ENCODE data around the gene PCDHA13.
"Not testable (repeated sequence)": the region's sequence is repeated elsewhere in the genome, so short reads cannot be mapped to it uniquely, and the experiment has no call there.

The PCDHA13 gene

DNA sequence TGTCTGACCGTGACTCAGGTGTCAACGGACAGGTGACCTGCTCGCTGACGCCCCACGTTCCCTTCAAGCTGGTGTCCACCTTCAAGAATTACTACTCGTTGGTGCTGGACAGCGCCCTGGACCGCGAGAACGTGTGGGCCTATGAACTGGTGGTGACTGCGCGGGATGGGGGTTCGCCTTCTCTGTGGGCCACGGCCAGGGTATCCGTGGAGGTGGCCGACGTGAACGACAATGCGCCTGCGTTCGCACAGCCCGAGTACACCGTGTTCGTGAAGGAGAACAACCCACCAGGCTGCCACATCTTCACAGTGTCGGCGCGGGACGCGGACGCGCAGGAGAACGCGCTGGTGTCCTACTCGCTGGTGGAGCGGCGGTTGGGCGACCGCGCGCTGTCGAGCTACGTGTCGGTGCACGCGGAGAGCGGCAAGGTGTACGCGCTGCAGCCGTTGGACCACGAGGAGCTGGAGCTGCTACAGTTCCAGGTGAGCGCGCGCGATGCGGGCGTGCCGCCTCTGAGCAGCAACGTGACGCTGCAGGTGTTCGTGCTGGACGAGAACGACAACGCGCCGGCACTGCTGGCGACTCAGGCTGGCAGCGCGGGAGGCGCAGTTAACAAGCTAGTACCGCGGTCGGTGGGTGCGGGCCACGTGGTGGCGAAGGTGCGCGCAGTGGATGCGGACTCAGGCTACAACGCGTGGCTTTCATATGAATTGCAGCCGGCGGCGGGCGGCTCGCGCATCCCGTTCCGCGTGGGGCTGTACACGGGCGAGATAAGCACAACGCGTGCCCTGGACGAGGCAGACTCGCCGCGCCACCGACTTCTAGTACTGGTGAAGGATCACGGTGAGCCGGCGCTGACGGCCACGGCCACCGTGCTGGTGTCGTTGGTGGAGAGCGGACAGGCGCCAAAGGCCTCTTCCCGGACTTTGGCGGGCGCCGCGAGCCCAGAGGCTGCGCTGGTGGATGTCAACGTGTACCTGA lies 11.4 kb upstream of the PCDHA13 start:
- no peak for DNase-seq

DNA sequence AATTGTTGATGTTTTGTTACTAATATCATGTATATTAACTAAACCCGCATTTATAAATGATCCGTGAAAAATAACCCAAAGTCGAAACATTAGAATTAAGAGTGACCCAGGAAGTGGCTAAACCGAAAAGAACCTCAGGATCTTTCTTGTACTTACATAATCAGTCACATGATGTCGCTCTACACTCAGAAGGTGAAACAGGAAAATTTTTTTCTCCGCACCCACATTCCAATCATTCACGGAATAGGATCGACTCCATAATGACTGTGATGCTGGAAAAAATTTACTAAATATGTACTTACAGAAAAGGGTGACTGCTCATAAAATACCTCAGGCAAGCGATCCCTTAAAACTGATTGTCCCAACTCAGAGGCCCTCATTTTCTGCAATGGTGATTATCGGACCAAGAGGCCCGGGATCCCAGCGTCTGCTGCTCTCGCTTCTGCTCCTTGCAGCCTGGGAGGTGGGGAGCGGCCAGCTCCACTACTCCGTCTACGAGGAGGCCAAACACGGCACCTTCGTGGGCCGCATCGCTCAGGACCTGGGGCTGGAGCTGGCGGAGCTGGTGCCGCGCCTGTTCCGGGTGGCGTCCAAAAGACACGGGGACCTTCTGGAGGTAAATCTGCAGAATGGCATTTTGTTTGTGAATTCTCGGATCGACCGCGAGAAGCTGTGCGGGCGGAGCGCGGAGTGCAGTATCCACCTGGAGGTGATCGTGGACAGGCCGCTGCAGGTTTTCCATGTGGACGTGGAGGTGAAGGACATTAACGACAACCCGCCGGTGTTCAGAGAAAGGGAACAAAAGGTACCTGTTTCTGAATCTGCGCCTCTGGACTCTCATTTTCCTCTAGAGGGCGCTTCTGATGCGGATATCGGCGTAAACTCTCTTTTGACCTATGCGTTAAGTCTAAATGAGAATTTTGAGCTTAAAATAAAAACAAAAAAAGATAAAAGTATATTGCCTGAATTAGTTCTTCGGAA lies 6.5 kb upstream of the PCDHA13 start, which contains the start of gene PCDHA12:
PCDHA12 (plus strand) TSS at position 224 of the 981 bp plus-strand sequence; CDS start at position 389, 165 bp downstream.
- DNase-seq = no peak

DNA sequence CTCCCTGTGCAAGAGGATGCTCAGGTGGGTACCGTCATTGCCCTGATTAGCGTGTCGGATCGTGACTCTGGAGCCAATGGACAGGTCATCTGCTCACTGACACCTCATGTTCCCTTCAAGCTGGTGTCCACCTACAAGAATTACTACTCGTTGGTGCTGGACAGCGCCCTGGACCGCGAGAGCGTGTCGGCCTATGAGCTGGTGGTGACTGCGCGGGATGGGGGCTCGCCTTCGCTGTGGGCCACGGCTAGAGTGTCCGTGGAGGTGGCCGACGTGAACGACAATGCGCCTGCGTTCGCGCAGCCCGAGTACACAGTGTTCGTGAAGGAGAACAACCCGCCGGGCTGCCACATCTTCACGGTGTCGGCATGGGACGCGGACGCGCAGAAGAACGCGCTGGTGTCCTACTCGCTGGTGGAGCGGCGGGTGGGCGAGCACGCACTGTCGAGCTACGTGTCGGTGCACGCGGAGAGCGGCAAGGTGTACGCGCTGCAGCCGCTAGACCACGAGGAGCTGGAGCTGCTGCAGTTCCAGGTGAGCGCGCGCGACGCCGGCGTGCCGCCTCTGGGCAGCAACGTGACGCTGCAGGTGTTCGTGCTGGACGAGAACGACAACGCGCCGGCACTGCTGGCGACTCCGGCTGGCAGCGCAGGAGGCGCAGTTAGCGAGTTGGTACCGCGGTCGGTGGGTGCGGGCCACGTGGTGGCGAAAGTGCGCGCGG lies 5.2 kb upstream of the PCDHA13 start:
- DNase-seq = not testable (repeated sequence)

DNA sequence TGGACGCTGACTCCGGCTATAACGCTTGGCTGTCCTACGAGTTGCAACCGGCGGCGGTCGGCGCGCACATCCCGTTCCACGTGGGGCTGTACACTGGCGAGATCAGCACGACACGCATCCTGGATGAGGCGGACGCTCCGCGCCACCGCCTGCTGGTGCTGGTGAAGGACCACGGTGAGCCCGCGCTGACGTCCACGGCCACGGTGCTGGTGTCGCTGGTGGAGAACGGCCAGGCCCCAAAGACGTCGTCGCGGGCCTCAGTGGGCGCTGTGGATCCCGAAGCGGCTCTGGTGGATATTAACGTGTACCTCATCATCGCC lies 4.7 kb upstream of the PCDHA13 start:
- no peak for DNase-seq

DNA sequence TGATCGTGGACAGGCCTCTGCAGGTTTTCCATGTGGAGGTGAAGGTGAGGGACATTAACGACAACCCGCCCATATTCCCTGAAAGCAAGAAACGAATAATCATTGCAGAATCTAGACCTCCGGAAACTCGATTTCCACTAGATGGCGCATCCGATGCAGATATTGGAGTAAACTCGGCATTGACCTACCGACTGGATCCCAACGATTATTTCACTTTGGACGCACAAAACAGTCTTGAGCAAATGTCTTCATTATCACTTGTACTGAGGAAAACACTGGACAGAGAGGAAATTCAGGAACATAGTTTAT lies 621 bp downstream of the PCDHA13 start:
- no peak for DNase-seq

DNA sequence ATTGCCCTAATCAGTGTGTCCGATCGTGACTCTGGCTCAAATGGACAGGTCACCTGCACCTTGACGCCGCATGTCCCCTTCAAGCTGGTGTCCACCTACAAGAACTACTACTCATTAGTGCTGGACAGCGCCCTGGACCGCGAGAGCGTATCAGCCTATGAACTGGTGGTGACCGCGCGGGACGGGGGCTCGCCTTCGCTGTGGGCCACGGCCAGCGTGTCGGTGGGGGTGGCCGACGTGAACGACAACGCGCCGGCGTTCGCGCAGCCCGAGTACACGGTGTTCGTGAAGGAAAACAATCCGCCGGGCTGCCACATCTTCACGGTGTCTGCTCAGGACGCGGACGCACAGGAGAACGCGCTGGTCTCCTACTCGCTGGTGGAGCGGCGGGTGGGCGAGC lies 1.4 kb downstream of the PCDHA13 start:
- DNase-seq = no peak

DNA sequence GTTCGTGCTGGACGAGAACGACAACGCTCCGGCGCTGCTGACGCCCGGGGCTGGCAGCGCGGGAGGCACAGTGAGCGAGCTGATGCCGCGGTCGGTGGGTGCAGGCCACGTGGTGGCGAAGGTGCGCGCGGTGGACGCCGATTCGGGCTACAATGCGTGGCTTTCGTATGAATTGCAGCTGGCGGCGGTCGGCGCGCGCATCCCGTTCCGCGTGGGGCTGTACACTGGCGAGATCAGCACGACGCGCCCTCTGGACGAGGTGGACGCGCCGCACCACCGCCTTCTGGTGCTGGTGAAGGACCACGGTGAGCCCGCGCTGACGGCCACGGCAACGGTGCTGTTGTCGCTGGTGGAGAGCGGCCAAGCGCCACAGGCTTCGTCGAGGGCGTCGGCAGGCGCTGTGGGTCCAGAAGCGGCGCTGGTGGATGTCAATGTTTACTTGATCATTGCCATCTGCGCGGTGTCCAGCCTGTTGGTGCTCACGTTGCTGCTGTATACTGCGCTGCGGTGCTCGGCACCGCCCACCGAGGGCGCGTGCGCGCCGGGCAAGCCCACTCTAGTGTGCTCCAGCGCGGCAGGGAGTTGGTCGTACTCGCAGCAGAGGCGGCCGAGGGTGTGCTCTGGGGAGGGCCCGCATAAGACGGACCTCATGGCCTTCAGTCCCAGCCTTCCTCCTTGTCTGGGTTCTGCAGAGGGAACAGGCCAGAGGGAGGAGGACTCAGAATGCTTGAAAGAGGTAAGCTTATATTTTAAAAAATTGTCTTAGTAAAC lies 2.2 kb downstream of the PCDHA13 start:
- DNase-seq = no peak

DNA sequence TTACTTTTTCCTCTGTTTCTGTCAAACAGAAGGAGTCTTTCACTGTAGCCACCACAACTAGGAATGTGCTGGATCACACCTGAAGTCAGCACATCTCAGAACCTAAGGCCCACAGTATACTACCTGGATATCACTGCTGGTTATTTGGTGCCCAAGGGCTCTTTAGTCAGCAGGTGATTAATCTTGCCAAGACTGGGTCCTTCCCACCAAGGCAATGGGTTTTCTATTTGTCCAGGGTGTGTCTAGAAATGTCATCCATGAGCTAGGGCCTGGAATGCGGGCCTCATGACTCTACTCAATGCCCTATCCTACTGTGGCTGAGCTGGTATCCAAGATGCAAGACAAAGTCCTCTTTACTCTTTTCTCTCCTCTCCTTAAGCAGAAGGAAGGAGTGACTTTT lies 34.4 kb downstream of the PCDHA13 start:
- DNase-seq = no peak

DNA sequence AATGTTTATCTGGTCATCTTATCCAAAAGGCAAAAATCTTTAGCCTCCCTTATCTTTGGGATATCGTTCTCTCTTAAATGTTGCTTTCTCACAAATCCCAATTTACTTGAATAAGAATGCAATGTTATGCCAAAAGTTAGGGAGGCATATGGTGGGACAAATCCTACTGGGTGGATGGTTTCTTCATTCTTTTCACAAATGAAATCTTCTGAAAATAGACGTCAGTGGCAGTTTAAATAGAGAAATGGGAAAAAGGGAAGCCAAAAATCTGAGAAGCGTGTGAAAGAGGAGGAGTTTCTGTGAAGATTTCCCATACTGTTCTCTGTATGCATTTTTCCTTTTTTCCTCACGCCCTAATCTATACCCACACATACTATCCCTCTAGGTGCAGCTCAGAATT lies 41.7 kb downstream of the PCDHA13 start:
- DNase-seq = no peak

DNA sequence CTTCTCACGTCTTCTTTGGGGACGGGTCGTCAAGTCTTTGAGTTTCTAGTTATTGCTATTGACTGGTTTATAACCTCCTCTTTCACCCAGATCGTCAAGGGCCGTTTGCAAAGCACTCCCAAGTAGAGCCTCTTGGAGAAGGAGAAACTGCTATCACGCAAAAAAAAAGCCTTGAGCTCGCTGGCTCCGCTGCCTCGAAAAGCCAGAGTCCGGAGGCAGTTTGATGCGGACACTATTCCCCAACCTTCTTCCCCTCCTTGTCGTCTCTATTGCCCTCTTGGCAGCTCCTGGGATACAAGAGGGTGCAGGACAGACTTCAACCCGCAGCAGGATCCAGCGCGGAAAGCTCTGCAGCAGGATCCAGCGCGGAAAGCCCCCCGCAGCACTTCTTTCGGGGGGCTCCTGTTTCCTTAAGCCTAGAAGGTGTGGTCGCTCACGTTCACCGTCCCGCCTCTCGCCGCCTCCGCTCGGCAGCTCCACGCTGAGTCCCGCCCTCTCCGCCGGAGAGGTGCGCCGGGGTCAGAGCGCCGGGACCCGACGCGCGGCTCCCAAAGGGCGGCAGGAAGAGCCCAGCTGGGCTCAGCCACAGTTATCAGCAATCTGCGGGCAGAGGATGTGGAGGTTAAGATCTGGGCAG lies 44.0 kb downstream of the PCDHA13 start, which contains the start of gene PCDHAC1:
PCDHAC1 (plus strand) TSS at position 494 of the 637 bp plus-strand sequence. CDS start 594 bp downstream, outside the sequence.
- DNase-seq = no peak

DNA sequence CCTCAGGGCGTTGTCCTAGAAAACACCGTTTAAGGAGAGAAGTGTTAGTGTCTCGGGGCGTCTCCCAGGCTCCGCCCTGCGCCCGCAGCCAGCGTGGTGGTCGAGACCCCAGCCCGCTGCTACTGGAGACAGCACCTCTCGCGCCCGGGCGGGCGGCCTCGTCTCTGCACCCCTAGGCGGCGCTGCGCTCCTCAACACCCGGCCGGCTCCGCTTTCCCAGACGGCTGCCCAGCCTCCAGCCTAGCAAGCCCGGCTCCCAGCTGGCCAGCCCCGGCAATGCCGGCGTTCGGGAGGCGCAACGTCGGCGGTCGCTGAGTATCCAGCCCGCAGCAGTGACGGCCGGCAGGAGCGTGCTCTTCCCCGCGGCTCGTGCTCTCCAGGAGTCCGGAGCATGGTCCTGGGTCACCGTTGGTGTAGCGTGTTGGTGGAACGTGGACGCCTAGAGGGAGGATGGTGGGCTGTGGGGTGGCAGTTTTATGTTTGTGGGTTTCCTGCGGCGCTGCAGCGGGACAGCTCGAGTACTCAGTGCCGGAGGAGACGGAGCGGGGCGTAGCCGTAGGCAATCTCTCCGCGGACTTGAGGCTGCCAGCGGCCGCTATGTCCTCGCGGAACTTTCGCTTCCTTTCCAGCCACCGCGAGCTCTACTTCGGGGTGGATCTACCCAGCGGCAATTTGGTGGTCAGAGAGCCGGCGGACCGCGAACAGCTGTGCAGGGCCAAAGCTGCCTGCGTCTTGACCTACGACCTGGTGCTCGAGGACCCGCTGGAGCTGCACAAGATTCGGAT lies 44.7 kb downstream of the PCDHA13 start:
- DNase-seq = peak; percentile 7 to 35 (median 17)

DNA sequence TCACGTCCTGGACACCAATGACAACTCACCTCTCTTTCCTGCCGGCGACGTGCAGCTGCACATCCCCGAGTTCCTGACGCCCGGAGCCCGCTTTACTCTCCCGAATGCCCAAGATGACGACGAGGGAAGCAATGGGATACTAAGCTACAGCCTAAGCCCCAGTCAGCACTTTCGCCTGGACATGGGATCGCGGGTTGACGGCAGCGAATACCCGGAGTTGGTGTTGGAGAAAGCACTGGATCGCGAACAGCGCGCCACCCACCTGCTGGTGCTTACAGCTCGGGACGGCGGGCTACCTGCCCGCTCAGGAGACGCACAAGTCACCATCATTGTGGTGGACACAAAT lies 45.3 kb downstream of the PCDHA13 start:
- no peak for DNase-seq
